H9 (cell line): ENCODE results near the gene ATAT1. TPM values are rescaled to one million over a fixed set of nuclear protein-coding genes. Genes with fewer than 3 reads are reported as not detected.
A peak's percentile ranks its signal among the peaks of the same experiment; 100 is the strongest.

Experiments
- DNase-seq: peaks from one replicate; pipeline ENCODE4 v3.0.0-alpha.2; 2017
- H2AFZ ChIP-seq: one replicate; pipeline ENCODE4 v1.6.1; 2013; ENCODE audit warnings: mild to moderate bottlenecking, low read length, control low read depth, moderate library complexity
- H2AK5ac ChIP-seq: 2 replicates; pipeline ENCODE4 v1.6.1; 2013; ENCODE audit warnings: low read length, control low read depth, mixed read lengths; ENCODE audit not compliant: insufficient read length
- H2BK120ac ChIP-seq: one replicate; pipeline ENCODE4 v1.6.1; 2013; ENCODE audit warnings: low read depth, mild to moderate bottlenecking, low read length, control low read depth, inconsistent platforms; ENCODE audit not compliant: poor library complexity, severe bottlenecking
- H2BK12ac ChIP-seq: 2 replicates; pipeline ENCODE4 v1.6.1; 2013; ENCODE audit warnings: low read length, control low read depth, mixed read lengths, low read depth; ENCODE audit not compliant: insufficient read length
- H2BK15ac ChIP-seq: 2 replicates; pipeline ENCODE4 v1.6.1; 2013; ENCODE audit warnings: low read depth, low read length, control low read depth
- H2BK20ac ChIP-seq: one replicate; pipeline ENCODE4 v1.6.1; 2013; ENCODE audit warnings: low read depth, mild to moderate bottlenecking, low read length, control low read depth, inconsistent platforms; ENCODE audit not compliant: poor library complexity, severe bottlenecking
- H2BK5ac ChIP-seq: 2 replicates; pipeline ENCODE4 v1.6.1; 2013; ENCODE audit warnings: low read length, control low read depth, mixed read lengths; ENCODE audit not compliant: insufficient read length
- H3K14ac ChIP-seq: 2 replicates; pipeline ENCODE4 v1.6.1; 2013; ENCODE audit warnings: low read length, control low read depth; ENCODE audit not compliant: insufficient read depth
- H3K18ac ChIP-seq: 2 replicates; pipeline ENCODE4 v1.6.1; 2013; ENCODE audit warnings: low read depth, mild to moderate bottlenecking, mixed read lengths, low read length, control low read depth; ENCODE audit not compliant: insufficient read length
- H3K23ac ChIP-seq: 2 replicates; pipeline ENCODE4 v1.6.1; 2013; ENCODE audit warnings: low read length, control low read depth, mixed read lengths, low read depth; ENCODE audit not compliant: insufficient read length
- H3K23me2 ChIP-seq: 2 replicates; pipeline ENCODE4 v1.6.1; 2013; ENCODE audit warnings: low read depth, mild to moderate bottlenecking, mixed read lengths, low read length, control low read depth; ENCODE audit not compliant: insufficient read length, poor library complexity, severe bottlenecking
- H3K27ac ChIP-seq: 2 replicates; pipeline ENCODE4 v1.5.1; 2013; ENCODE audit warnings: low read length, control low read depth, mixed read lengths, low read depth; ENCODE audit not compliant: insufficient read length
- H3K27me3 ChIP-seq: 2 replicates; pipeline ENCODE4 v1.6.1; 2013; ENCODE audit warnings: low read length, control low read depth, inconsistent platforms; ENCODE audit not compliant: insufficient read depth
- H3K4ac ChIP-seq: 2 replicates; pipeline ENCODE4 v1.6.1; 2013; ENCODE audit warnings: low read depth, mild to moderate bottlenecking, control low read depth, inconsistent platforms, low read length, moderate library complexity
- H3K4me1 ChIP-seq: 2 replicates; pipeline ENCODE4 v1.6.1; 2013; ENCODE audit warnings: low read length, control low read depth, inconsistent platforms; ENCODE audit not compliant: insufficient read depth
- H3K4me2 ChIP-seq: 2 replicates; pipeline ENCODE4 v1.6.1; 2013; ENCODE audit warnings: low read length, control low read depth, mixed read lengths; ENCODE audit not compliant: insufficient read length, insufficient read depth
- H3K56ac ChIP-seq: 2 replicates; pipeline ENCODE4 v1.6.1; 2013; ENCODE audit warnings: low read depth, mild to moderate bottlenecking, mixed read lengths, low read length, control low read depth; ENCODE audit not compliant: insufficient read length
- H3K79me1 ChIP-seq: 2 replicates; pipeline ENCODE4 v1.6.1; 2013; ENCODE audit warnings: low read depth, mild to moderate bottlenecking, moderate library complexity, low read length, control low read depth, inconsistent platforms; ENCODE audit not compliant: insufficient read depth, poor library complexity, severe bottlenecking
- H3K79me2 ChIP-seq: 2 replicates; pipeline ENCODE4 v1.6.1; 2013; ENCODE audit warnings: low read length, control low read depth, inconsistent platforms; ENCODE audit not compliant: insufficient read depth
- H3K9ac ChIP-seq: 2 replicates; pipeline ENCODE4 v1.6.1; 2013; ENCODE audit warnings: low read length, control low read depth, mixed read lengths; ENCODE audit not compliant: insufficient read length; ENCODE audit errors: extremely low read depth
- H3K9me3 ChIP-seq: one replicate; pipeline ENCODE4 v1.6.1; 2013; ENCODE audit warnings: low read depth, low read length, inconsistent platforms; ENCODE audit not compliant: control insufficient read depth
- H3T11ph ChIP-seq: one replicate; pipeline ENCODE4 v1.6.1; 2013; ENCODE audit warnings: mild to moderate bottlenecking, low read length, control low read depth, inconsistent platforms
- H4K20me1 ChIP-seq: one replicate; pipeline ENCODE4 v1.6.1; 2013; ENCODE audit not compliant: control insufficient read depth, insufficient read length, insufficient read depth
- H4K5ac ChIP-seq: 2 replicates; pipeline ENCODE4 v1.6.1; 2013; ENCODE audit warnings: low read depth, mild to moderate bottlenecking, mixed read lengths, low read length, control low read depth; ENCODE audit not compliant: insufficient read length
- H4K8ac ChIP-seq: replicated peaks from 2 replicates; pipeline ENCODE4 v1.6.1; 2013; ENCODE audit warnings: low read length, control low read depth, mixed read lengths, low read depth; ENCODE audit not compliant: insufficient read length
- H4K91ac ChIP-seq: 2 replicates; pipeline ENCODE4 v1.6.1; 2013; ENCODE audit warnings: low read depth, mild to moderate bottlenecking, moderate library complexity, mixed read lengths, low read length, control low read depth; ENCODE audit not compliant: insufficient read length
- H3K27ac Mint-ChIP-seq, 3 experiments: 2 replicates in 2 of 3; 3 replicates in 1 of 3; pipeline ENCODE4 v1.8.0; 2020 to 2021; ENCODE audit warnings: mixed read lengths in 3 of 3, mild to moderate bottlenecking in 1 of 3, moderate library complexity in 1 of 3
- H3K27me3 Mint-ChIP-seq: 2 replicates; pipeline ENCODE4 v1.8.0; 2021; ENCODE audit warnings: low read depth, mild to moderate bottlenecking, moderate library complexity, mixed read lengths
- H3K36me3 Mint-ChIP-seq, 3 experiments: 2 replicates in 2 of 3; 3 replicates in 1 of 3; pipeline ENCODE4 v1.8.0; 2020 to 2021; ENCODE audit warnings: low read depth in 3 of 3, mixed read lengths in 3 of 3; ENCODE audit not compliant: insufficient read depth in 1 of 3
- H3K4me1 Mint-ChIP-seq, 2 experiments: 2 replicates each; pipeline ENCODE4 v1.8.0; 2020; ENCODE audit warnings: mixed read lengths in 2 of 2
- H3K4me3 Mint-ChIP-seq, 2 experiments: 2 replicates in 1 of 2; 3 replicates in 1 of 2; pipeline ENCODE4 v1.8.0; 2020 to 2021; ENCODE audit warnings: mild to moderate bottlenecking in 2 of 2, mixed read lengths in 2 of 2, moderate library complexity in 1 of 2
- H3K9me3 Mint-ChIP-seq, 2 experiments: 2 replicates in 1 of 2; 3 replicates in 1 of 2; pipeline ENCODE4 v1.8.0; 2020; ENCODE audit warnings: mild to moderate bottlenecking in 2 of 2, mixed read lengths in 2 of 2, moderate library complexity in 1 of 2
- WGBS: extraction: QIAGEN DNeasy Blood & Tissue Kit; methylation state at CpG from one replicate; pipeline ENCODE4 v1.1.7; 2013; ENCODE audit warnings: missing lambda C conversion rate, low lambda C conversion rate, mixed read lengths; ENCODE audit not compliant: insufficient read length; ENCODE audit errors: extremely low coverage; 5-methylcytosine and 5-hydroxymethylcytosine counted together
- total RNA-seq: library from RNA; stranded (reverse); gene quantifications from 2 replicates; pipeline ENCODE4 v1.2.1, GENCODE V29; 2021
- TF ChIP-seq, protein P1 (sequence below): fragments of 200-600 bp; sonication (generic); conservative IDR thresholded peaks from 3 replicates; pipeline ENCODE4 v1.8.0; 2021; ENCODE audit warnings: antibody characterized with exemption, mild to moderate bottlenecking

Gene ATAT1
- total RNA-seq, 1 experiment from 2014 or later, result 20.1 TPM

DNA sequence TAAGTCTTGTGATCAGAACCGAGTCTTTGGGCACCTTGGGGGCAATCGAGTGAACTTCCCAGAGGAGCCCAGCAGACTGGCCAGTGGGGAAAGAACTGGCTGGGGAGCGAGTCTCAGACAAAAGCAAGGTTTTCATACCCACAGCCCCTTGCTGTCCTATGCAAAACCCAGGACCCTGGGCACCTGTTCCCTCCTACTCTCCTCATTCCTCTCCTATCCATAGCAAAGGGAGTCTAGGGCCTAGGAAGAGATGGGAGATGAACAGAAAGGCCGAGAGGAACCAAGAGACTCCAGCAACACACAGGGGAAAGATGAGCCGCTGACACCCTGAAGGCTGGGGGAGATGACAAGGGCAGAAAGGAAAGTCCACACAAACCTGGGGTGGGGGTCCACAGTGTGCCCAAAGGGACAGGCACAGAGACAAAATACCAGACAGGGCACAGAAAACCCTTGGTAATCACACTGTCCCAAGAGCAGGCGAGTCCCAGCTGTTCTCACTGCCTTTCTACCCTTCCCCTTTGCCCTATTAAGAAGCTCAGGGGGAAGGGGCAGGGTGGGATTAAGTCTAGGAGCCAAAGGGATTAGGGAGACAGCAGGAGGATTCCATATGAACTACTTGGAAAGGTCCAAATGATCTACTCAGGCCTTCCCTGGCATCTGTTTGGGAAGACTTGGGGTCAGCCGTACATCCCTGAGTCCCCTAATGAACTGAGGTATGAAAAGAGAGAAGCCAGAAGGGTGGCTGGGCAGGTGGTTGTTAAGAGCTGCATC, 53.3 kb downstream of the ATAT1 start:
- Histone ChIP-seq H3K14ac (no peak overlapping the region), H3K18ac (no peak overlapping the region), H3K27ac (no peak overlapping the region), H3K79me1 (no peaks in the 10 kb centered on the region), H3K56ac (no peak overlapping the region), H4K5ac (no peak overlapping the region), H2BK15ac (no peak overlapping the region), H3K27me3 (no peaks in the 10 kb centered on the region), H2BK5ac (no peak overlapping the region), H3K4ac (no peak overlapping the region), H2BK120ac (no peak overlapping the region), H4K20me1 (no peaks in the 10 kb centered on the region), H4K8ac (no peak overlapping the region), H3K23me2 (peaks cover 3% of the 10 kb centered on the region), H3T11ph (no peak overlapping the region), H2AK5ac (no peak overlapping the region), H3K9ac (no peak overlapping the region), H3K79me2 (no peaks in the 10 kb centered on the region; the same call in 1 of the 2 replicates), H2AFZ (no peak overlapping the region), H3K4me1 (peaks cover 14% of the 10 kb centered on the region; the same call in 1 of the 2 replicates), H2BK12ac (no peak overlapping the region), H3K9me3 (no peaks in the 10 kb centered on the region), H4K91ac (no peak overlapping the region), H3K4me2 (peak overlapping the region; percentile 7), H2BK20ac (no peak overlapping the region), H3K23ac (no peak overlapping the region)
- Mint-ChIP-seq H3K4me3 (peak overlapping the region; percentile 60 to 69; a peak in 3 of 5 replicates), H3K9me3 (no peaks in the 10 kb centered on the region; a peak in 1 of 5 replicates), H3K27me3 (no peaks in the 10 kb centered on the region), H3K27ac (peak overlapping the region in 2 of 3 experiments; percentile 9 to 81; a peak in 1 of 7 replicates), H3K36me3 (peaks cover 10 to 33% (median 26%) of the 10 kb centered on the region in 3 experiments; a peak in 6 of 7 replicates), H3K4me1 (peaks cover 44 to 48% of the 10 kb centered on the region in 2 experiments)
- no CpG with 5 or more reads among the region's 7 CpGs for WGBS
- no peak for DNase-seq
- TF ChIP-seq, protein P1, sequence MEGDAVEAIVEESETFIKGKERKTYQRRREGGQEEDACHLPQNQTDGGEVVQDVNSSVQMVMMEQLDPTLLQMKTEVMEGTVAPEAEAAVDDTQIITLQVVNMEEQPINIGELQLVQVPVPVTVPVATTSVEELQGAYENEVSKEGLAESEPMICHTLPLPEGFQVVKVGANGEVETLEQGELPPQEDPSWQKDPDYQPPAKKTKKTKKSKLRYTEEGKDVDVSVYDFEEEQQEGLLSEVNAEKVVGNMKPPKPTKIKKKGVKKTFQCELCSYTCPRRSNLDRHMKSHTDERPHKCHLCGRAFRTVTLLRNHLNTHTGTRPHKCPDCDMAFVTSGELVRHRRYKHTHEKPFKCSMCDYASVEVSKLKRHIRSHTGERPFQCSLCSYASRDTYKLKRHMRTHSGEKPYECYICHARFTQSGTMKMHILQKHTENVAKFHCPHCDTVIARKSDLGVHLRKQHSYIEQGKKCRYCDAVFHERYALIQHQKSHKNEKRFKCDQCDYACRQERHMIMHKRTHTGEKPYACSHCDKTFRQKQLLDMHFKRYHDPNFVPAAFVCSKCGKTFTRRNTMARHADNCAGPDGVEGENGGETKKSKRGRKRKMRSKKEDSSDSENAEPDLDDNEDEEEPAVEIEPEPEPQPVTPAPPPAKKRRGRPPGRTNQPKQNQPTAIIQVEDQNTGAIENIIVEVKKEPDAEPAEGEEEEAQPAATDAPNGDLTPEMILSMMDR, result no peak
